Measurements from ENCODE around the gene SATB1. TPM values are rescaled to one million over a fixed set of nuclear protein-coding genes. Genes with fewer than 3 reads are reported as not detected.

Gene SATB1
- total RNA-seq, 1 donor from 2014 or later = 22.1 TPM

DNA sequence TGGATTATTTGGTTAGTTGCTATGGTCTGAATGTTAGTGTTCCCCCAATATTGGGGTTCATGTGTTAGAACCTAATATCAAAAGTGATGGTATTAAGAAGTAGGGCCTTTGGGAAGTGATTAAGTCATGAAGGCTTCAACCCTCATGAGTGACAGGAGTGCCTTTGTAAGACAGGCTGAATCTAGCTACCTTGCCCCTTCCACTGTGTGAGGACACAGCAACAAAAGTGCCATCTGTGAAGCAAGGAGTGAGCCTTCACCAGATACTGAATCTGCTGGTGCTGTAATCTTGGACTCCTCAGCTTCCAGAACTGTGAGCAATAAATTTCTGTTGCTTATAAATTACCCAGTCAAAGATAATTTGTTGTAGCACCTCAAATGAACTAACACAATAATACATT is 22.6 kb upstream of the SATB1 start:
- TF ChIP-seq, protein P1, sequence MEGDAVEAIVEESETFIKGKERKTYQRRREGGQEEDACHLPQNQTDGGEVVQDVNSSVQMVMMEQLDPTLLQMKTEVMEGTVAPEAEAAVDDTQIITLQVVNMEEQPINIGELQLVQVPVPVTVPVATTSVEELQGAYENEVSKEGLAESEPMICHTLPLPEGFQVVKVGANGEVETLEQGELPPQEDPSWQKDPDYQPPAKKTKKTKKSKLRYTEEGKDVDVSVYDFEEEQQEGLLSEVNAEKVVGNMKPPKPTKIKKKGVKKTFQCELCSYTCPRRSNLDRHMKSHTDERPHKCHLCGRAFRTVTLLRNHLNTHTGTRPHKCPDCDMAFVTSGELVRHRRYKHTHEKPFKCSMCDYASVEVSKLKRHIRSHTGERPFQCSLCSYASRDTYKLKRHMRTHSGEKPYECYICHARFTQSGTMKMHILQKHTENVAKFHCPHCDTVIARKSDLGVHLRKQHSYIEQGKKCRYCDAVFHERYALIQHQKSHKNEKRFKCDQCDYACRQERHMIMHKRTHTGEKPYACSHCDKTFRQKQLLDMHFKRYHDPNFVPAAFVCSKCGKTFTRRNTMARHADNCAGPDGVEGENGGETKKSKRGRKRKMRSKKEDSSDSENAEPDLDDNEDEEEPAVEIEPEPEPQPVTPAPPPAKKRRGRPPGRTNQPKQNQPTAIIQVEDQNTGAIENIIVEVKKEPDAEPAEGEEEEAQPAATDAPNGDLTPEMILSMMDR (conservative IDR thresholded peaks at IDR 0.05) = no peak
- Mint-ChIP-seq H3K9me3 (no peaks in the 10 kb centered on the region), H3K36me3 (ENCODE audit: low read depth) (no peaks in the 10 kb centered on the region), H3K4me3 (no peak overlapping the region), H3K27ac (ENCODE audit: unreplicated experiment) (no peak overlapping the region), H3K4me1 (peaks cover 20% of the 10 kb centered on the region), H3K27me3 (ENCODE audit: low read depth) (peaks cover 43% of the 10 kb centered on the region)
- no peak for DNase-seq (ENCODE audit: low read depth, low spot score)

GRCh38 chr3:18446149-18446825 is 21.1 kb upstream of the SATB1 start:
- DNase-seq (ENCODE audit: low read depth, low spot score) = no peak
- peaks cover 20% of the 10 kb centered on the region for H3K4me1 Mint-ChIP-seq
- no peaks in the 10 kb centered on the region for H3K9me3 Mint-ChIP-seq
- peak overlapping the region; percentile 94 for H3K4me3 Mint-ChIP-seq
- H3K27ac Mint-ChIP-seq (ENCODE audit: unreplicated experiment) = no peak overlapping the region
- H3K27me3 Mint-ChIP-seq (ENCODE audit: low read depth) = peaks cover 54% of the 10 kb centered on the region
- no peaks in the 10 kb centered on the region for H3K36me3 Mint-ChIP-seq (ENCODE audit: low read depth)
- TF ChIP-seq, protein P1 (conservative IDR thresholded peaks at IDR 0.05) = no peak

DNA sequence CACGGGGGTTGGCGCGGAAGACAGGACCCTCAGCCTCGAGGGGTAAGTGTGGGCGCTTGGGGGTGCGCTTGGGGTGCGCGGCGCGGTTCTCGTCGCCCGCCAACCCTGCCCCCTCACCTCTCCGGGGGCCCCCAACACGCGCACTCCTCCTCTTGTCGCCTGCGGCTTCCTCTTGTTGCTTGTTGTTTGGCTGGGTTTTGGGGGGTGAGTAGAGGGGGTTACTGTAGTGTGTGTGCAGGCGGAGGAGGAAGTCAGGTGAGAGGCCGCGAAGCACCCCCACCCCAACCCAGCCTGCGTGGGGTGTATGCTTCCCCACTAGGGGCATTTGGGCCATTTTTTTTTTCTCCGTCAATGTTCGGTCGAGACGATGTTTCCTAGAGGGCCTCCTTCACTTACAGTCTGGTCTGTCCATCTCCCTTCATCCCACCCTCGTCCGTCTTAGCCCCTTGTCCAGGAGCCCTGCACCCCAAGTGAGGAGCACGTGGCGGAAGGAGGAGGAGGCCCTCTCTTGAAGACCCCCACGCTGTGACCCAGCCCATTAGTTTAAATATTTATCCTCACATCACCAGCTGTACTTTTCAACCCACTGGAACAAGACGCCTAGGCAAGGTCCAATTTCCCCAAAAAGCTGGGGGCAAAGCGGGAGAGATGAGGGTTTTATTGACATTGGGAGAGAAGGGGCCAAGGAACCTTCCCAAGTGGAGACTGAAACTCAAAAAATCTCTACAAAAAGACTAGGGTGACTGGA is 20.4 kb upstream of the SATB1 start:
- Mint-ChIP-seq H3K27me3 (ENCODE audit: low read depth) (peaks cover 61% of the 10 kb centered on the region), H3K9me3 (no peaks in the 10 kb centered on the region), H3K27ac (ENCODE audit: unreplicated experiment) (no peak overlapping the region), H3K4me1 (peaks cover 20% of the 10 kb centered on the region), H3K36me3 (ENCODE audit: low read depth) (no peaks in the 10 kb centered on the region), H3K4me3 (peak overlapping the region; percentile 94)
- DNase-seq (ENCODE audit: low read depth, low spot score) = no peak
- TF ChIP-seq, protein P1 (conservative IDR thresholded peaks at IDR 0.05) = no peak

- Mint-ChIP-seq H3K27me3 (ENCODE audit: low read depth) (peaks cover 69% of the 10 kb centered on the region), H3K4me3 (peak overlapping the region; percentile 91), H3K9me3 (no peaks in the 10 kb centered on the region), H3K4me1 (peaks cover 20% of the 10 kb centered on the region), H3K27ac (ENCODE audit: unreplicated experiment) (no peak overlapping the region), H3K36me3 (ENCODE audit: low read depth) (no peaks in the 10 kb centered on the region)
- TF ChIP-seq, protein P1 (conservative IDR thresholded peaks at IDR 0.05) = peak; percentile 60
- peak; percentile 70 for DNase-seq (ENCODE audit: low read depth, low spot score)
These were observed 19.7 kb upstream of the SATB1 start for GRCh38 chr3:18444595-18445400.

All from neural crest cell (in vitro differentiated cells).